Spleen (tissue), 11 donors: ENCODE results near the gene MICU2. TPM values are rescaled to one million over a fixed set of nuclear protein-coding genes. Genes with fewer than 3 reads are reported as not detected.

ENCODE experiments used
- DNase-seq: peaks from one replicate; pipeline ENCODE4 v3.0.0-alpha.2; 2020
- H3K27ac ChIP-seq, 8 donors: fragments of 200-600 bp; sonication (generic) in 7 of 8; 1 replicate in 4 of 8; 2 replicates in 4 of 8; pipeline versions ENCODE4 v1.5.0 to v1.8.0; 2016 to 2021; ENCODE audit warnings: inconsistent platforms in 4 of 8, mild to moderate bottlenecking in 4 of 8, moderate library complexity in 1 of 8
- H3K27me3 ChIP-seq, 7 donors: fragments of 200-600 bp; sonication (generic) in 6 of 7; replicated peaks in 1 of 7; 1 replicate in 4 of 7; 2 replicates in 3 of 7; pipeline versions ENCODE4 v1.5.0 to v1.8.0; 2016 to 2021; ENCODE audit warnings: inconsistent platforms in 3 of 7, mild to moderate bottlenecking in 1 of 7
- H3K36me3 ChIP-seq, 6 donors: fragments of 200-600 bp; sonication (generic) in 5 of 6; 1 replicate in 4 of 6; 2 replicates in 2 of 6; pipeline versions ENCODE4 v1.5.0 to v1.8.0; 2016 to 2021; ENCODE audit warnings: inconsistent platforms in 2 of 6
- H3K4me1 ChIP-seq, 6 donors: fragments of 200-600 bp; sonication (generic) in 5 of 6; 1 replicate in 3 of 6; 2 replicates in 3 of 6; pipeline versions ENCODE4 v1.5.0 to v1.8.0; 2016 to 2021; ENCODE audit warnings: inconsistent platforms in 3 of 6
- H3K4me3 ChIP-seq, 8 donors: fragments of 200-600 bp; sonication (generic) in 7 of 8; 1 replicate in 4 of 8; 2 replicates in 4 of 8; pipeline versions ENCODE4 v1.5.0 to v1.8.0; 2016 to 2021; ENCODE audit warnings: inconsistent platforms in 4 of 8, mild to moderate bottlenecking in 4 of 8, moderate library complexity in 2 of 8
- H3K9me3 ChIP-seq, 8 donors: fragments of 200-600 bp; sonication (generic) in 7 of 8; 1 replicate in 4 of 8; 2 replicates in 4 of 8; pipeline versions ENCODE4 v1.5.0 to v1.8.0; 2016 to 2021; ENCODE audit warnings: inconsistent platforms in 4 of 8
- CTCF ChIP-seq, 11 experiments: fragments of 200-600 bp in 7 of 11; fragments of 450-650 bp in 4 of 11; sonication (generic) in 4 of 11; IDR thresholded peaks in 8 of 11; conservative IDR thresholded peaks in 3 of 11; 1 replicate in 7 of 11; 2 replicates in 4 of 11; pipeline versions ENCODE4 v1.4.0 to v1.8.0; 2016 to 2021; ENCODE audit warnings: antibody characterized with exemption in 11 of 11, inconsistent platforms in 4 of 11, mild to moderate bottlenecking in 1 of 11
- POLR2A ChIP-seq, 3 donors: fragments of 450-650 bp; IDR thresholded peaks; one replicate each; pipeline ENCODE4 v1.5.1; 2017; ENCODE audit warnings: antibody characterized with exemption in 3 of 3, mild to moderate bottlenecking in 1 of 3
- POLR2AphosphoS5 ChIP-seq, 3 donors: sonication (generic); formaldehyde crosslinking; IDR thresholded peaks; one replicate each; pipeline ENCODE4 v1.5.1; 2017; ENCODE audit warnings: antibody characterized with exemption in 3 of 3
- WGBS, 5 donors: extraction: QIAGEN DNeasy Blood & Tissue Kit in 3 of 5; methylation state at CpG; one replicate each; pipeline versions ENCODE4 v1.1.5 to v1.1.7; 2013 to 2018; 5-methylcytosine and 5-hydroxymethylcytosine counted together
- intact Hi-C: fragments of 100-400 bp; cut with DNase I; formaldehyde crosslinking; loops from one replicate; pipeline ENCODE4 v1.15.0; 2023; ENCODE audit warnings: low total_unique reads
- polyA plus RNA-seq, 3 donors: library from polyadenylated mRNA; stranded (reverse); fragments of 200-250 nt; gene quantifications; one replicate each; pipeline ENCODE4 v1.2.1, GENCODE V29; 2013
- total RNA-seq, 7 donors: library from RNA; depleted of rRNA in 3 of 7; stranded (reverse); fragments of >200 nt in 3 of 7; fragmentation: NEBNext Ultra II Directional in 4 of 7; extraction: Animal tissue kit (Norgen Biotek cat#: 25700) in 4 of 7; gene quantifications; one replicate each; pipeline versions ENCODE4 v1.1.0 to v1.2.1, GENCODE V29; 2016 to 2021
- donor health status: healthy with polysubstance abuse.
- donor health status: DM: no; HTN: no; CAD: no; lungs with moderate emphysema.
- donor health status: DM: no; HTN: no; CAD: no.
- donor health status: Bipolar disorder and iron deficiency.
- donor health status: healthy.
- donor health status: DM: no; HTN: no; CAD: no.
- donor health status: DM: yes; HTN: yes; CAD: no.

The MICU2 gene
- total and polyA plus RNA-seq, 10 donors: 28.9 to 84.5 (median 39.6) TPM

- 2 to 9% (median 6%) methylated on average over 18 of the region's 18 CpGs for WGBS, 5 donors
- TF ChIP-seq POLR2A (IDR thresholded peaks at IDR 0.05): no peak
- peak in 2 of 3 donors; percentile 64 to 80 for TF ChIP-seq POLR2AphosphoS5 (IDR thresholded peaks at IDR 0.05)
- peak; percentile 85 to 97 (median 94) for TF ChIP-seq CTCF (IDR thresholded peaks at IDR 0.05 in 8 of 11, conservative IDR thresholded peaks at IDR 0.05 in 3 of 11)
- no peaks in the 10 kb centered on the region for H3K9me3 ChIP-seq
- no peaks in the 10 kb centered on the region for H3K36me3 ChIP-seq
- peak overlapping the region in 6 of 8 donors; percentile 26 to 61 (median 36) for H3K4me3 ChIP-seq
- peak; percentile 93 for DNase-seq
- peak overlapping the region in 4 of 8 donors; percentile 23 to 74 (median 43) for H3K27ac ChIP-seq
- peaks cover 3 to 23% (median 14%) of the 10 kb centered on the region in 6 donors for H3K4me1 ChIP-seq
- H3K27me3 ChIP-seq: peaks cover 0 to 5% (median 0%) of the 10 kb centered on the region in 7 donors
- intact Hi-C loops: loop anchor here (2.0 to 5.0 kb wide), 3 partner anchors 180 to 534 kb away; no protein-coding TSS in a partner anchor
These were observed 127.0 kb downstream of the MICU2 start for GRCh38 chr13:21476893-21477472.

GRCh38 chr13:21475115-21475514 lies 128.9 kb downstream of the MICU2 start:
- peaks cover 0 to 5% (median 0%) of the 10 kb centered on the region in 7 donors for H3K27me3 ChIP-seq
- H3K9me3 ChIP-seq: peaks cover 0 to 17% (median 15%) of the 10 kb centered on the region in 8 donors
- no peak for DNase-seq
- WGBS, 5 donors: 71 to 78% (median 75%) methylated on average over 6 of the region's 6 CpGs
- H3K36me3 ChIP-seq: no peaks in the 10 kb centered on the region
- TF ChIP-seq POLR2AphosphoS5 (IDR thresholded peaks at IDR 0.05) (no peak), CTCF (IDR thresholded peaks at IDR 0.05 in 8 of 11, conservative IDR thresholded peaks at IDR 0.05 in 3 of 11) (no peak), POLR2A (IDR thresholded peaks at IDR 0.05) (no peak)
- no peak overlapping the region for H3K4me3 ChIP-seq
- H3K27ac ChIP-seq: no peak overlapping the region
- intact Hi-C loops: loop anchor here (5.0 kb wide), 2 partner anchors 178 to 363 kb away; no protein-coding TSS in a partner anchor
- H3K4me1 ChIP-seq: peaks cover 3 to 23% (median 14%) of the 10 kb centered on the region in 6 donors

- TF ChIP-seq CTCF (IDR thresholded peaks at IDR 0.05 in 8 of 11, conservative IDR thresholded peaks at IDR 0.05 in 3 of 11) (no peak), POLR2AphosphoS5 (IDR thresholded peaks at IDR 0.05) (no peak), POLR2A (IDR thresholded peaks at IDR 0.05) (no peak)
- Histone ChIP-seq H3K36me3 (no peaks in the 10 kb centered on the region), H3K4me3 (no peak overlapping the region), H3K4me1 (no peaks in the 10 kb centered on the region), H3K9me3 (peaks cover 0 to 17% (median 15%) of the 10 kb centered on the region in 8 donors), H3K27ac (no peak overlapping the region), H3K27me3 (no peaks in the 10 kb centered on the region)
- DNase-seq: no peak
- intact Hi-C loops: no loop called here
These were observed 133.2 kb downstream of the MICU2 start for GRCh38 chr13:21470785-21471184.

GRCh38 chr13:21466527-21466926 lies 137.4 kb downstream of the MICU2 start:
- 67 to 82% (median 70%) methylated on average over 7 of the region's 7 CpGs for WGBS, 5 donors
- Histone ChIP-seq H3K27me3 (no peaks in the 10 kb centered on the region), H3K4me3 (no peak overlapping the region), H3K27ac (no peak overlapping the region), H3K4me1 (no peaks in the 10 kb centered on the region), H3K36me3 (no peaks in the 10 kb centered on the region), H3K9me3 (peaks cover 0 to 14% (median 13%) of the 10 kb centered on the region in 8 donors)
- DNase-seq: no peak
- intact Hi-C loops: no loop called here
- TF ChIP-seq POLR2A (IDR thresholded peaks at IDR 0.05): no peak
- TF ChIP-seq POLR2AphosphoS5 (IDR thresholded peaks at IDR 0.05): no peak
- no peak for TF ChIP-seq CTCF (IDR thresholded peaks at IDR 0.05 in 8 of 11, conservative IDR thresholded peaks at IDR 0.05 in 3 of 11)
